AG04450 (cell line): ENCODE results near the gene SERINC3. TPM values are rescaled to one million over a fixed set of nuclear protein-coding genes. Genes with fewer than 3 reads are reported as not detected.

Experiments used
- CTCF ChIA-PET: fragments of 300-600, 350-600 bp; formaldehyde crosslinking; extraction: SDS; loops from one replicate; lab custom pipeline; 2022; ENCODE audit warnings: antibody characterized with exemption, inconsistent platforms; lab: Charles Lee
- POLR2A ChIA-PET: fragments of 350-600 bp; formaldehyde crosslinking; extraction: SDS; loops from one replicate; lab custom pipeline; 2021; ENCODE audit warnings: antibody characterized with exemption, inconsistent platforms; lab: Yijun Ruan, JAX
- DNase-seq: peaks from one replicate; pipeline ENCODE4 v3.0.0-alpha.2; 2011; ENCODE audit warnings: low read depth, low spot score
- H3K27ac ChIP-seq: one replicate; pipeline ENCODE4 v1.5.1; 2012; ENCODE audit warnings: low read depth, low read length, control low read depth
- H3K27me3 ChIP-seq: one replicate; pipeline ENCODE4 v1.6.0; 2012; ENCODE audit warnings: low read length; ENCODE audit not compliant: control insufficient read depth, insufficient read depth
- H3K4me3 ChIP-seq: 2 replicates; pipeline ENCODE4 v1.5.1; 2011; ENCODE audit warnings: mild to moderate bottlenecking, low read depth, low read length, control low read depth
- H3K9me3 ChIP-seq: 2 replicates; pipeline ENCODE4 v1.5.1; 2012; ENCODE audit warnings: low read length; ENCODE audit not compliant: control insufficient read depth, insufficient read depth
- CTCF ChIP-seq: IDR thresholded peaks from 2 replicates; pipeline ENCODE4 v1.5.1; 2011; ENCODE audit warnings: low read depth, low read length, control low read depth, inconsistent platforms
- polyA plus RNA-seq: library from polyadenylated mRNA; depleted of rRNA; stranded (reverse); fragments of >200 nt; gene quantifications from 2 replicates; pipeline ENCODE4 v1.2.3, GENCODE V29; 2011

Gene SERINC3
- polyA plus RNA-seq, 1 experiment = 173 TPM

- ChIA-PET CTCF (interaction anchor here (1.0 to 2.1 kb wide), 2 partner anchors 112 to 280 kb away, joined by 3 to 7 read pairs; no protein-coding TSS in a partner anchor), POLR2A (no interaction called here)
- no peaks in the 10 kb centered on the region for H3K27me3 ChIP-seq
- TF ChIP-seq CTCF = no peak
- peak overlapping the region; percentile 53 for H3K27ac ChIP-seq
- no peak overlapping the region for H3K4me3 ChIP-seq
- no peaks in the 10 kb centered on the region for H3K9me3 ChIP-seq
- DNase-seq = no peak
Observed at GRCh38 chr20:44497761-44498160, 24.1 kb downstream of the SERINC3 start.

- ChIA-PET CTCF (no interaction called here), POLR2A (no interaction called here)
- H3K9me3 ChIP-seq = no peaks in the 10 kb centered on the region
- TF ChIP-seq CTCF = no peak
- peak; percentile 73 for DNase-seq
- peak overlapping the region; percentile 89 for H3K27ac ChIP-seq
- H3K27me3 ChIP-seq = no peaks in the 10 kb centered on the region
- H3K4me3 ChIP-seq = no peak overlapping the region
Observed at GRCh38 chr20:44496976-44497375, 24.9 kb downstream of the SERINC3 start.

DNA sequence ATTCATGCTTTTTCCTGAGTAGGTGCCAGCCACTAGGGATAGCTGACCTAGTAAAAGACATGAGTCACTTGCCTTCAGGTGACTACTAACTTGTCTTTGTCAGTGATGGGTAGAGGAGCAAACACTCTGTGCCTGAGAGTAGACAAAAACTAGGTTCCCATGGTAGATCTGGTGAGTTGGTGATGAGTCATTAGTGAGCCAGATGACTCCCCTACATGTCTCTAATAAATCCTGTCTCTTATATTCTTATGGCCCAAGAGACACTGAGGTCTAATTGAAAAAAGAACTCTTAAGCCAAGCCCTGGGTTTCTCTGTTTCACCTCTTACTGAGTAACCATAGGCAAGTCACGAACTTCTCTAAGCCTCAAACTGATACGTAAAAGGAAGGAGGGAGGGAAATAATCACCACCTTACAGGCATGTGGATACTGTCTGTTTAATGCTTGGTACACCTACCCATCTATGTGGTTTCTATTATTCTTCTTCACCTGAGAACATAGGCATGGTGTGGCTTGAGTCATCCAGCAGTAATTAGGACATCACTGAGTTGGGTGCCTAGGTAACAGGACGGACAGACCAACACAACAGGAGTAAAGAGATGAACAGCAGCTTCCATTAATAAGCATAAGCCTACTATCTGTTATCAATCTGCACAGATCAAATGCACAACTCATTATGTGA lies 25.9 kb downstream of the SERINC3 start:
- DNase-seq = peak; percentile 88
- CTCF ChIA-PET = interaction anchor here (0.7 to 3.9 kb wide), 3 partner anchors 20 to 114 kb away, joined by 3 to 14 read pairs (median 4); partner anchors contain the start of gene TTPAL
- no peak for TF ChIP-seq CTCF
- no peaks in the 10 kb centered on the region for H3K27me3 ChIP-seq
- H3K9me3 ChIP-seq = no peaks in the 10 kb centered on the region
- peak overlapping the region; percentile 89 for H3K27ac ChIP-seq
- POLR2A ChIA-PET = no interaction called here
- no peak overlapping the region for H3K4me3 ChIP-seq

DNA sequence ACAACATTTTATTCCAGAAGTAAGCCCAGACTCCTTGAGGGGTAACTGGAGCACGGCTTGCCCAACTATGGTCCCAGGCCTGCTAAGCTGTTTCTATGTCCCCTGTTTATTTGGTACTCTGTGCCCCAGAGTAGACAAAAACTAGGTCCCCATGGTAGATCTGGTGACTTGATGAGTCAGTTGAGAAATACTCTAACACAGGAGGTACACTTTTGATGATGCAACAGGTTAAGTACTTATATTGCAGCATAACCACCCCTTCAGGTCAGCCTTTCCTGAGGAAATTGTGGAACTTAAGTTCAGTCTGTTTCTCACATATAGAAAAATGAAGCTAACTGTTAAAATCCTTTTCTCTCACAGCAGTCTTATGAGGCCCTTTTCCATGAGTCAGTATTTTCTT lies 26.6 kb downstream of the SERINC3 start:
- no peaks in the 10 kb centered on the region for H3K27me3 ChIP-seq
- CTCF ChIA-PET = interaction anchor here (1.0 to 3.9 kb wide), 2 partner anchors 19 to 114 kb away, joined by 4 to 14 read pairs; partner anchors contain the start of gene TTPAL
- H3K4me3 ChIP-seq = no peak overlapping the region
- H3K9me3 ChIP-seq = no peaks in the 10 kb centered on the region
- H3K27ac ChIP-seq = peak overlapping the region; percentile 89
- DNase-seq = no peak
- POLR2A ChIA-PET = no interaction called here
- TF ChIP-seq CTCF = no peak

- peak overlapping the region; percentile 89 for H3K27ac ChIP-seq
- ChIA-PET CTCF (interaction anchor here (3.9 kb wide), 1 partner anchor 115 kb away, joined by 14 read pairs; no protein-coding TSS in a partner anchor), POLR2A (no interaction called here)
- no peak for DNase-seq
- no peak overlapping the region for H3K4me3 ChIP-seq
- no peaks in the 10 kb centered on the region for H3K27me3 ChIP-seq
- no peaks in the 10 kb centered on the region for H3K9me3 ChIP-seq
- no peak for TF ChIP-seq CTCF
Observed at GRCh38 chr20:44494681-44495080, 27.2 kb downstream of the SERINC3 start.
